SJCRH30 (cell line): ENCODE measurements around the gene ENPP6. TPM values are rescaled to one million over a fixed set of nuclear protein-coding genes. Genes with fewer than 3 reads are reported as not detected.
"Not testable (repeated sequence)": the region's sequence is repeated elsewhere in the genome, so short reads cannot be mapped to it uniquely, and the experiment has no call there.

Experiments used
- DNase-seq, 2 experiments: peaks; one replicate each; pipeline ENCODE4 v3.0.0-alpha.2; 2015 to 2020
- H3K27ac ChIP-seq: fragments of 250-450 bp; sonication (Bioruptor Pico); 2 replicates; pipeline ENCODE4 v1.5.1; 2020; ENCODE audit warnings: mild to moderate bottlenecking, moderate library complexity
- H3K27me3 ChIP-seq: fragments of 250-450 bp; sonication (Bioruptor Pico); 2 replicates; pipeline ENCODE4 v1.5.1; 2020; ENCODE audit warnings: mild to moderate bottlenecking, moderate library complexity
- H3K36me3 ChIP-seq: fragments of 250-450 bp; sonication (Bioruptor Pico); 2 replicates; pipeline ENCODE4 v1.5.1; 2020; ENCODE audit warnings: mild to moderate bottlenecking, moderate library complexity
- H3K4me1 ChIP-seq: fragments of 250-450 bp; sonication (Bioruptor Pico); 2 replicates; pipeline ENCODE4 v1.5.1; 2020; ENCODE audit warnings: mild to moderate bottlenecking, moderate library complexity
- H3K4me3 ChIP-seq: fragments of 250-450 bp; sonication (Bioruptor Pico); 2 replicates; pipeline ENCODE4 v1.5.1; 2020; ENCODE audit warnings: mild to moderate bottlenecking, moderate library complexity
- H3K9me3 ChIP-seq: fragments of 250-450 bp; sonication (Bioruptor Pico); replicated peaks from 2 replicates; pipeline ENCODE4 v1.5.1; 2020; ENCODE audit warnings: mild to moderate bottlenecking, moderate library complexity
- total RNA-seq: library from RNA; depleted of rRNA; stranded (reverse); fragments of >200 nt; shearing (Covaris generic); gene quantifications from 2 replicates; pipeline ENCODE4 v1.2.3, GENCODE V29; 2014

The ENPP6 gene
- total RNA-seq, 1 experiment from 2014 or later: not detected

GRCh38 chr4:184062769-184063168, 154.9 kb downstream of the ENPP6 start:
- H3K36me3 ChIP-seq: no peaks in the 10 kb centered on the region
- H3K4me1 ChIP-seq: no peaks in the 10 kb centered on the region
- no peaks in the 10 kb centered on the region for H3K9me3 ChIP-seq
- no peak overlapping the region for H3K4me3 ChIP-seq
- DNase-seq: no peak
- no peaks in the 10 kb centered on the region for H3K27me3 ChIP-seq
- no peak overlapping the region for H3K27ac ChIP-seq

GRCh38 chr4:184061582-184061981, 156.1 kb downstream of the ENPP6 start:
- no peaks in the 10 kb centered on the region for H3K9me3 ChIP-seq
- no peaks in the 10 kb centered on the region for H3K27me3 ChIP-seq
- peak; percentile 13 to 53 for DNase-seq

GRCh38 chr4:184059099-184059498, 158.6 kb downstream of the ENPP6 start:
- DNase-seq: no peak
- no peaks in the 10 kb centered on the region for H3K9me3 ChIP-seq
- no peak overlapping the region for H3K4me3 ChIP-seq
- no peaks in the 10 kb centered on the region for H3K36me3 ChIP-seq
- no peaks in the 10 kb centered on the region for H3K27me3 ChIP-seq
- H3K4me1 ChIP-seq: no peaks in the 10 kb centered on the region
- H3K27ac ChIP-seq: no peak overlapping the region

More at GRCh38 chr4:184061582-184061981, 156.1 kb downstream of the ENPP6 start:
- Histone ChIP-seq H3K36me3 (no peaks in the 10 kb centered on the region), H3K4me3 (no peak overlapping the region), H3K4me1 (no peaks in the 10 kb centered on the region), H3K27ac (no peak overlapping the region)

GRCh38 chr4:184058026-184058425, 159.6 kb downstream of the ENPP6 start:
- Histone ChIP-seq H3K36me3 (no peaks in the 10 kb centered on the region), H3K27me3 (no peaks in the 10 kb centered on the region), H3K9me3 (no peaks in the 10 kb centered on the region), H3K4me1 (no peaks in the 10 kb centered on the region), H3K4me3 (no peak overlapping the region), H3K27ac (no peak overlapping the region)
- no peak for DNase-seq

- H3K4me1 ChIP-seq: no peaks in the 10 kb centered on the region
- H3K27ac ChIP-seq: no peak overlapping the region
- no peaks in the 10 kb centered on the region for H3K36me3 ChIP-seq
- H3K9me3 ChIP-seq: no peaks in the 10 kb centered on the region
- H3K27me3 ChIP-seq: no peaks in the 10 kb centered on the region
- H3K4me3 ChIP-seq: no peak overlapping the region
- no peak for DNase-seq
These were observed 160.8 kb downstream of the ENPP6 start for GRCh38 chr4:184056877-184057276.

- no peak for DNase-seq
- no peak overlapping the region for H3K4me3 ChIP-seq
- no peaks in the 10 kb centered on the region for H3K36me3 ChIP-seq
- no peaks in the 10 kb centered on the region for H3K9me3 ChIP-seq
- H3K4me1 ChIP-seq: no peaks in the 10 kb centered on the region
- no peak overlapping the region for H3K27ac ChIP-seq
- H3K27me3 ChIP-seq: no peaks in the 10 kb centered on the region
These were observed 164.2 kb downstream of the ENPP6 start for GRCh38 chr4:184053434-184053833.

GRCh38 chr4:184052616-184053015, 165.1 kb downstream of the ENPP6 start:
- DNase-seq: no peak

GRCh38 chr4:184051262-184051661, 166.4 kb downstream of the ENPP6 start:
- not testable (repeated sequence) for H3K4me1 ChIP-seq, H3K36me3 ChIP-seq, H3K27me3 ChIP-seq, H3K4me3 ChIP-seq, H3K9me3 ChIP-seq, H3K27ac ChIP-seq, DNase-seq

More at GRCh38 chr4:184052616-184053015, 165.1 kb downstream of the ENPP6 start:
- Histone ChIP-seq H3K9me3 (no peaks in the 10 kb centered on the region), H3K4me1 (no peaks in the 10 kb centered on the region), H3K36me3 (no peaks in the 10 kb centered on the region), H3K27ac (no peak overlapping the region), H3K4me3 (no peak overlapping the region), H3K27me3 (no peaks in the 10 kb centered on the region)

- no peaks in the 10 kb centered on the region for H3K9me3 ChIP-seq
- no peak for DNase-seq
- H3K4me1 ChIP-seq: no peaks in the 10 kb centered on the region
- H3K4me3 ChIP-seq: no peak overlapping the region
- no peaks in the 10 kb centered on the region for H3K36me3 ChIP-seq
- no peak overlapping the region for H3K27ac ChIP-seq
- H3K27me3 ChIP-seq: no peaks in the 10 kb centered on the region
These were observed 171.5 kb downstream of the ENPP6 start for GRCh38 chr4:184046148-184046547.

- H3K27ac ChIP-seq: no peak overlapping the region
- no peaks in the 10 kb centered on the region for H3K9me3 ChIP-seq
- no peak overlapping the region for H3K4me3 ChIP-seq
- H3K36me3 ChIP-seq: no peaks in the 10 kb centered on the region
- H3K4me1 ChIP-seq: no peaks in the 10 kb centered on the region
- DNase-seq: no peak
- H3K27me3 ChIP-seq: no peaks in the 10 kb centered on the region
These were observed 176.5 kb downstream of the ENPP6 start for GRCh38 chr4:184041156-184041555.

GRCh38 chr4:184039963-184040383, 177.7 kb downstream of the ENPP6 start:
- Histone ChIP-seq H3K4me3 (no peak overlapping the region), H3K9me3 (no peaks in the 10 kb centered on the region), H3K27me3 (no peaks in the 10 kb centered on the region), H3K36me3 (no peaks in the 10 kb centered on the region), H3K4me1 (no peaks in the 10 kb centered on the region), H3K27ac (no peak overlapping the region)
- DNase-seq: no peak
